ENCODE data around the gene GATA2.

DNA sequence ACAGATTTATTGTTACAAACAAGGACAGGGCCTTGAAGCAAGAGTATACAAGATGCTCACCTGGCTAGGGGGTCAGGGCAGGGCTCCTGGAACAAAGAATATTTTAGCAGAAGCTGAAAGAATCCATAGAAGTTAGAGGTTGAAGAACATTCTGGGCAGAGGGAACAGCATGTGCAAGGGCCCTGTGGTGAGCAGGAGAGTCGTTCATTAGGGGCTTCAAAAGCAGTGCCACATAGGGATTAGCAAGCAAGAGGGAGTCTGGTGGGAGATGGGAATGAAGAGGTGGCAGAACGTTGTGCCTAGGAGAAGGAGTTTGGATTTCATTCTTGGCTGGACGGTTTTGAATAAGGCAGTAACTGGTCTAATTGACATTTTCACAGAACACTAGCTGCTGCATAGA lies 49.2 kb downstream of the GATA2 start:
- TF ChIP-seq GATA2 (IDR thresholded peaks at IDR 0.05; ENCODE audit: low read depth, low read length) = no peak
- TF ChIP-seq GATA3 (IDR thresholded peaks at IDR 0.05; ENCODE audit: low read depth, low read length) = no peak
